Measurements from ENCODE around the gene DISC1.

- TF ChIP-seq JUND (IDR thresholded peaks at IDR 0.05) (no peak), YY1 (IDR thresholded peaks at IDR 0.05; ENCODE audit: low read depth) (no peak), CTCF (IDR thresholded peaks at IDR 0.05) (no peak), POLR2AphosphoS5 (IDR thresholded peaks at IDR 0.05; ENCODE audit: low read depth, low read length) (no peak), EZH2phosphoT487 (IDR thresholded peaks at IDR 0.05; ENCODE audit: borderline replicate concordance, low read depth) (no peak), FOXM1 (IDR thresholded peaks at IDR 0.05; ENCODE audit: low read depth) (no peak), SIN3A (IDR thresholded peaks at IDR 0.05; ENCODE audit: borderline replicate concordance, low read depth, low read length) (no peak)
Observed at GRCh38 chr1:231708394-231708793, 81.8 kb downstream of the DISC1 start.

Data from SK-N-SH (cell line).